GM12801 (cell line): Measurements from ENCODE around the gene SGCG.

Experiments used
- CTCF ChIP-seq: IDR thresholded peaks from one replicate; pipeline ENCODE4 v1.5.1; 2011; ENCODE audit warnings: control low read depth; ENCODE audit not compliant: insufficient read length; ENCODE audit errors: extremely low read depth

SGCG gene

GRCh38 chr13:23356368-23356767 lies 175.6 kb downstream of the SGCG start:
- TF ChIP-seq CTCF: no peak

- no peak for TF ChIP-seq CTCF
Measured at GRCh38 chr13:23357349-23357748, 176.6 kb downstream of the SGCG start.

- no peak for TF ChIP-seq CTCF
Measured at GRCh38 chr13:23359882-23360281, 179.1 kb downstream of the SGCG start.

GRCh38 chr13:23365652-23366051 lies 184.9 kb downstream of the SGCG start:
- TF ChIP-seq CTCF: no peak

- TF ChIP-seq CTCF: no peak
Measured at GRCh38 chr13:23367907-23368306, 187.1 kb downstream of the SGCG start.

GRCh38 chr13:23372264-23372906 lies 191.6 kb downstream of the SGCG start:
- TF ChIP-seq CTCF: no peak
